Fibroblast of pulmonary artery (primary cell): ENCODE data around the gene EFCAB13.
"Not testable (repeated sequence)": the region's sequence is repeated elsewhere in the genome, so short reads cannot be mapped to it uniquely, and the experiment has no call there.

Experiments
- DNase-seq: peaks from one replicate; pipeline ENCODE4 v3.0.0-alpha.2; 2010; ENCODE audit warnings: low read depth
- H3K4me3 ChIP-seq: replicated peaks from 2 replicates; pipeline ENCODE4 v1.5.1; 2011; ENCODE audit warnings: low read depth, mild to moderate bottlenecking, control low read depth, low read length, moderate library complexity
- TF ChIP-seq, protein P1 (sequence below): IDR thresholded peaks from 2 replicates; pipeline ENCODE4 v1.5.1; 2011; ENCODE audit warnings: mild to moderate bottlenecking, control low read depth, low read length, inconsistent platforms; ENCODE audit errors: missing control alignments

The EFCAB13 gene

DNA sequence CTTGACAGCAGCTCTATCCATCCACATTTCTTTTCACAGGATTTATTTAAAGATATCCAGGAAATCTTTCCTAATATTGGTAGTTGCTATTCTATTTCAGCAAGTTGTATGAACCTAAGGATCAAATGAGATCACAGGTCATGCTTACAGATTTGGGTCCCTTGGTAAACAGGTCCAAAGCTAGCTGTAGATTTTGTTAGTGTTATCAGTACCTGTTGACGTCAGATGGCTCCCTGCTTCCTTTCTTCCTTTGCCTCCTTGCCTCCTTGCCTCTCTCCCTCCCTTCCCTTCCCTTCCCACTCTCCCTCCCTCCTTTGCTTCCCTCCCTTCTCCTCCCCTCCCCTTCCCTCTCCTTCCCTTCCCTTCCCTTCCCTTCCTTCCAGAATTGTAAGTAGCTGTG lies 76.6 kb downstream of the EFCAB13 start:
- TF ChIP-seq, protein P1, sequence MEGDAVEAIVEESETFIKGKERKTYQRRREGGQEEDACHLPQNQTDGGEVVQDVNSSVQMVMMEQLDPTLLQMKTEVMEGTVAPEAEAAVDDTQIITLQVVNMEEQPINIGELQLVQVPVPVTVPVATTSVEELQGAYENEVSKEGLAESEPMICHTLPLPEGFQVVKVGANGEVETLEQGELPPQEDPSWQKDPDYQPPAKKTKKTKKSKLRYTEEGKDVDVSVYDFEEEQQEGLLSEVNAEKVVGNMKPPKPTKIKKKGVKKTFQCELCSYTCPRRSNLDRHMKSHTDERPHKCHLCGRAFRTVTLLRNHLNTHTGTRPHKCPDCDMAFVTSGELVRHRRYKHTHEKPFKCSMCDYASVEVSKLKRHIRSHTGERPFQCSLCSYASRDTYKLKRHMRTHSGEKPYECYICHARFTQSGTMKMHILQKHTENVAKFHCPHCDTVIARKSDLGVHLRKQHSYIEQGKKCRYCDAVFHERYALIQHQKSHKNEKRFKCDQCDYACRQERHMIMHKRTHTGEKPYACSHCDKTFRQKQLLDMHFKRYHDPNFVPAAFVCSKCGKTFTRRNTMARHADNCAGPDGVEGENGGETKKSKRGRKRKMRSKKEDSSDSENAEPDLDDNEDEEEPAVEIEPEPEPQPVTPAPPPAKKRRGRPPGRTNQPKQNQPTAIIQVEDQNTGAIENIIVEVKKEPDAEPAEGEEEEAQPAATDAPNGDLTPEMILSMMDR, result no peak
- no peak for DNase-seq
- H3K4me3 ChIP-seq, result no peak overlapping the region

DNA sequence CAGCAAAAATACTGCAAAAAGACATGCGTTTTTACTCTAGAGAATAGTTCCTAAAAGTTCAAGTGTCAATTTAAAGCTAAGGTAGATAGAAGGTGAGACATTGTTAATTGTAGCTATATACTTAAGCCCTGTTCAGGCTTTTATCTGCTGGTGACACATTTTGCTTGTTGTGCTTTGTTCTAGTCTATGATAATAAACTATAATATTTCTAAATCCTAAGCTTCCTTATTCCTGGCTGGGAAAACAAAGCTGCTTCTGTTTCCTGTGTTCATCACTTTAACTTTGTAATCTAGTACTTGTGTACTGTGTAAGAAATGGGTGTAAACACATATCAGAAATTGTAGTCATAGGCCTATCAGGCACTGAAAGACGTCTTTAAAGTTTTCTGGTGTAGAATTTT lies 77.3 kb downstream of the EFCAB13 start:
- TF ChIP-seq, protein P1, result no peak
- H3K4me3 ChIP-seq, result no peak overlapping the region

DNA sequence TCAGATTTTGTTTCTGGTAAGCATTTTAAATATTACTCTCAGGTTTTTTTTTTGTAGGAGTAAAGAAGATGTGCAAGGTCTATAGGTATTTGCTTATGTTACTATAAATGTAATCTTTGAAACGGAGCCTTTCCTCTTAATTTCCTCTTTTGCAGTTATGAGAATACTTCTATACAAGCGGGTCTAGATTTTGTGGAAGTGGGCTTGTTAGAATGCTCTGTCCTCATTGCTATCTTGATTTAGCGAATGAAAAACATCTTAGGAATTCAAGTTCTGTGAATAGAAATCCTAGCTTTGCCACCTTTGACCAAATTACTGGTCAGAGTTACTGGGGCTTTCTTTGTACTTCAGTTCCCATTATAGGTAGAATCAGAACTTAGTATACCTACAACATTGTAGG lies 80.3 kb downstream of the EFCAB13 start:
- TF ChIP-seq, protein P1, result no peak
- H3K4me3 ChIP-seq, result no peak overlapping the region
- DNase-seq, result no peak

More for the DNA sequence above, 77.3 kb downstream of the EFCAB13 start:
- no peak for DNase-seq

DNA sequence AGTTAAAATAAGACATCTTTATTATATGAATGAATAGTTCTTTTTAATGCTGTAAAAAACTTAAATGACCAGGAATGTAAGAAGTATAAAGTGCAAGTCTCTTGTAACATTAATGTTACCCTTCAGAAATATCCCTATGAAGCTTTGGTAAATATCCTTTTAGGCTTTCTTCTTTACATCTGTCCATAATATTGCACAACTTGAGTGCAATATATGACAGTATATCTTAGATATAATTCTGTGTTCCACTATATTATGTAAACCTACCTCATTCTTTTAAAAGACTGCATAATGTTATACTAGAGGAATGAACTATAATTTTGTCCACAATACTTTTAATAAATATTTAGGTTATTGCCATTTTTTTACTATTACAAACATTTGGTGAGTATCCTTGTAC lies 81.1 kb downstream of the EFCAB13 start:
- TF ChIP-seq, protein P1, result no peak
- DNase-seq, result no peak
- H3K4me3 ChIP-seq, result no peak overlapping the region

DNA sequence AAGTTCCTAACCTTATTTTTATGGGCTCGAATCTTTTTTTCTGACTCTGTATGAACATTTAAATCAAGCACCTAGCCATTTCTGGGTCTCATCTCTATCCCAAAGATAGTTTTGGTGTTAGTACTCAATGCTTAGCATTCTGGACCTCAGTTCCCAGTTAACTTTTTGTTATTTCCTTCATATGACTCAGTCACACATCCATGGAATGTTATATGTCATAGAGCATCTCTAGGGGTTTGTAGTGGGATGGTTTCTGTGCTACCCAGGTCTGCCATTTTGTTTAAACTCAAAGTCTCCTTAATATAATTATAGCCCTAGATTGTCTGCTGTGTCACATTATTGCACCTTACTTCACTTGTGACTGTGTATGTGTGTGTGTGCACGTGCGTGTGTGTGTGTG lies 90.1 kb downstream of the EFCAB13 start:
- no peak overlapping the region for H3K4me3 ChIP-seq
- DNase-seq, result no peak
- TF ChIP-seq, protein P1, result no peak

DNA sequence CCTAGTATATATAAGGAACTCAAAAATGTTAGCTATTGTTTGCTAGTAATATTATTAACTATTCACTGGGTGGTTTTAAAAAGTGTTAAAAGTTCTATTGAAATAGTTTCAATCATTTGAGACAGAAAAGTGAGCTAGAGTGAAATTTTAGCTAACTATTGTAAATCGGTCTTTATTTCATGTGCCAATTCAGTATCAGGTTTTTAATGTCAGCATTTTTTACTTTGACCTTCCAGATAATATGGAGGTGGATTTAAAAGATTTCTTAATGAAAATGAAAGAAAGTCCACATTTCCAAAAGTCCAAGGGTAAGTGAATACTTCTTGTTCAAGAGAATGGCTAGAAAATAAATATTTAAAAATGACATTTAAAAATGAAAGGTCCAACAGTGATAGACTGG lies 90.9 kb downstream of the EFCAB13 start:
- H3K4me3 ChIP-seq, result no peak overlapping the region
- TF ChIP-seq, protein P1, result no peak
- DNase-seq, result no peak

DNA sequence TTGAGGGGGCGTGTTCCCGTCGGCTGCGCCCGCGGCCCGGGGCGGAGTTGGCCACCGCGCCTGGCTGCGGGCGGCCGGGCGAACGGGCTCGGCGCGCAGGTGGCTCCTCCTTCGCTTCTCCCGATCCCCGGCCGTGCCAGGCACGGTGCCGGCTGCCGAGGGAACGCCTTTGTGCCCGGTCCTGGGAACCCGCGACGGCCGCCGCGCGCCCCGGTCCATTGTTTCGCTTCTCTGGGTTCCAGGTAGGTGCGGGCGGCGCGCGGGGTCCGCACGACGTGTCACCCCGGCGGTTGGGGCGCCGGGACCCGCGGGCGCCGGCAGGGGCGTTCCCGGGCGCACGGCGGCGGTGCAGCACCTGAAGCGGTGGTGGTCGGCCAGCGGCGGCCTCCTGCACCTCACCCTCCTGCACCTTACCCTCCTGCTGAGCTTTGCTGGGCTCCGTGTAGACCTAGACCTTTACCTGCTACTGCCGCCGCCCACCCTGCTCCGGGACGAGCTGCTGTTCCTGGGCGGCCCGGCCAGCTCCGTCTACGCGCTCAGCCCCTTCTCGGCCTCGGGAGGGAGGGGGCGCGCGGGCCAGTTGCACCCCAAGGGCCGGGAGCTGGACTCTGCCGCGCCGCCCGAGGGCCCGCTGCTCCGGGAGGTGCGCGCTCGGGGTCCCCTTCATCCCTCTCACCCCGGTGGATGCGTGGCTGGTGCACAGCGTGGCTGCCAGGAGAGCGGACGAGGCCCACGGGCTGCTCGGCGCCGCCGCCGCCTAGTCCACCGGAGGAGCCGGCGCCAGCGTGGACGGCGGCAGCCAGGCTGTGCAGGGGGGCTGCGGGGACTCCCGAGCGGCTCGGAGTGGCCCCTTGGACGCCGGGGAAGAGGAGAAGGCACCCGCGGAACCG lies 99.9 kb downstream of the EFCAB13 start:
- peak overlapping the region; percentile 41 for H3K4me3 ChIP-seq
- TF ChIP-seq, protein P1, result no peak
- DNase-seq, result no peak

DNA sequence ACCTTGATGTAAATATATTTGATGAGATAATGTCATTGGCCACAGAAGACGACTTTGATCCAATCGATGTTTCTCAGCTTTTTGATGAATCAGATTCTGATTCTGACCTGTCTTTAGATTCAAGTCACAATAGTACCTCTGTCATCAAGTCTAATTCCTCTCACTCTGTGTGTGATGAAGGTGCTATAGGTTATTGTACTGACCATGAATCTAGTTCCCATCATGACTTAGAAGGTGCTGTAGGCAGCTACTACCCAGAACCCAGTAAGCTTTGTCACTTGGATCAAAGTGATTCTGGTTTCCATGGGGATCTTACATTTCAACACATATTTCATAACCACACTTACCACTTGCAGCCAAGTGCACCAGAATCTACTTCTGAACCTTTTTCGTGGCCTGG lies 101.5 kb downstream of the EFCAB13 start:
- not testable (repeated sequence) for DNase-seq, H3K4me3 ChIP-seq

DNA sequence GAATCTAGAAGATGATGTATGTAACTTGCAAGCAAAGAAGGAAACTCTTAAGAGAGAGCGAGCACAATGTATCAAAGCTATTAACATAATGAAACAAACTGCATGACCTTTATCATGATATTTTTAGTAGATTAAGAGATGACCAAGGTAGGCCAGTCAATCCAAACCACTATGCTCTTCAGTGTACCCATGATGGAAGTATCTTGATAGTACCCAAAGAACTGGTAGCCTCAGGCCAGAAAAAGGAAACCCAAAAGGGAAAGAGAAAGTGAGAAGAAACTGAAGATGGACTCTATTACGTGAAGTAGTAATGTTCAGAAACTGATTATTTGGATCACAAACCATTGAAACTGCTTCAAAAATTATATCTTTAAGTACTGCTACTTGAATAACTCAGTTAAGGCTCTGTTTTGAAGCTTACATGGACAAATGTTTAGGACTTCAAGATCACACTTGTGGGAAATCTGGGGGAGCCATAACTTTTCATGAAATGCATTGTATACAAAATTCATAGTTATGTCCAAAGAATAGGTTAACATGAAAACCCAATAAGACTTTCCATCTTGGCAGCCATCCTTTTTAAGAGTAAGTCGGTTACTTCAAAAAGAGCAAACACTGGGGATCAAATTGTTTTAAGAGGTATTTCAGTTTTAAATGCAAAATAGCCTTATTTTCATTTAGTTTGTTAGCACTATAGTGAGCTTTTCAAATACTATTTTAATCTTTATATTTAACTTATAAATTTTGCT lies 102.3 kb downstream of the EFCAB13 start:
- not testable (repeated sequence) for H3K4me3 ChIP-seq, DNase-seq
